ENCODE measurements around the gene LDLR.

GRCh38 chr19:11108746-11109145, 19.5 kb downstream of the LDLR start:
- TF ChIP-seq CTCF (IDR thresholded peaks at IDR 0.05; ENCODE audit: low read depth, low read length) (no peak), POLR2A (IDR thresholded peaks at IDR 0.05; ENCODE audit: extremely low read depth, insufficient read length) (no peak), MAX (IDR thresholded peaks at IDR 0.05; ENCODE audit: low read depth, low read length) (no peak)

All from NB4 (cell line).